Endodermal cell (in vitro differentiated cells): ENCODE results near the gene SNRPD3. TPM values are rescaled to one million over a fixed set of nuclear protein-coding genes. Genes with fewer than 3 reads are reported as not detected.

Experiments used
- DNase-seq: peaks from one replicate; pipeline ENCODE4 v3.0.0-alpha.2; 2017
- H3K27ac ChIP-seq: 2 replicates; pipeline ENCODE4 v1.5.1; 2013; ENCODE audit warnings: mild to moderate bottlenecking, low read depth, low read length, moderate library complexity
- H3K27me3 ChIP-seq: 2 replicates; pipeline ENCODE4 v1.6.1; 2013; ENCODE audit warnings: mild to moderate bottlenecking, low read length, moderate library complexity; ENCODE audit not compliant: insufficient read depth, control insufficient read depth, poor library complexity, severe bottlenecking
- H3K36me3 ChIP-seq: 2 replicates; pipeline ENCODE4 v1.7.0; 2013; ENCODE audit warnings: mild to moderate bottlenecking, low read length, moderate library complexity; ENCODE audit not compliant: control insufficient read depth, insufficient read depth
- H3K4me1 ChIP-seq: one replicate; pipeline ENCODE4 v1.7.0; 2013; ENCODE audit warnings: low read length; ENCODE audit not compliant: control insufficient read depth, insufficient read depth
- H3K4me3 ChIP-seq: 2 replicates; pipeline ENCODE4 v1.5.1; 2013; ENCODE audit warnings: mild to moderate bottlenecking, low read length, moderate library complexity
- H3K9ac ChIP-seq: 2 replicates; pipeline ENCODE4 v1.6.1; 2013; ENCODE audit warnings: mild to moderate bottlenecking, low read length, moderate library complexity; ENCODE audit not compliant: poor library complexity, severe bottlenecking; ENCODE audit errors: extremely low read depth
- H3K9me3 ChIP-seq: 2 replicates; pipeline ENCODE4 v1.6.1; 2013; ENCODE audit warnings: mild to moderate bottlenecking, low read length, moderate library complexity; ENCODE audit not compliant: control insufficient read depth
- H3K27ac Mint-ChIP-seq: 2 replicates; pipeline ENCODE4 v1.8.0; 2020; ENCODE audit warnings: mixed read lengths
- H3K27me3 Mint-ChIP-seq: 2 replicates; pipeline ENCODE4 v1.8.0; 2021; ENCODE audit warnings: mild to moderate bottlenecking, mixed read lengths; ENCODE audit not compliant: insufficient read depth
- H3K36me3 Mint-ChIP-seq: 2 replicates; pipeline ENCODE4 v1.8.0; 2020; ENCODE audit warnings: low read depth, mixed read lengths
- H3K4me1 Mint-ChIP-seq: 2 replicates; pipeline ENCODE4 v1.8.0; 2020; ENCODE audit warnings: mixed read lengths
- H3K4me3 Mint-ChIP-seq: 2 replicates; pipeline ENCODE4 v1.8.0; 2020; ENCODE audit warnings: mild to moderate bottlenecking, moderate library complexity, mixed read lengths
- H3K9me3 Mint-ChIP-seq: 2 replicates; pipeline ENCODE4 v1.8.0; 2020; ENCODE audit warnings: mild to moderate bottlenecking, mixed read lengths
- WGBS, 2 experiments: methylation state at CpG; one replicate each; pipeline versions ENCODE4 v1.1.5 to v1.1.7; 2013; ENCODE audit warnings: missing lambda C conversion rate in 2 of 2, mixed read lengths in 1 of 2; ENCODE audit not compliant: insufficient coverage in 1 of 2, insufficient read length in 1 of 2; 5-methylcytosine and 5-hydroxymethylcytosine counted together
- total RNA-seq, 2 donors: library from RNA; stranded (reverse); fragmentation: NEBNext Ultra II Directional in 1 of 2; extraction: Animal tissue kit (Norgen Biotek cat#: 25700) in 1 of 2; gene quantifications; 2 replicates in 1 of 2; 3 replicates in 1 of 2; pipeline ENCODE4 v1.2.1, GENCODE V29; 2021
- TF ChIP-seq, protein P1 (sequence below): fragments of 200-600 bp; sonication (generic); conservative IDR thresholded peaks from 2 replicates; pipeline ENCODE4 v1.5.0; 2021; ENCODE audit warnings: antibody characterized with exemption, mild to moderate bottlenecking

Gene SNRPD3
- total RNA-seq, 2 donors from 2014 or later = 158 to 180 TPM

GRCh38 chr22:24543185-24543601, 12.6 kb upstream of the SNRPD3 start:
- Mint-ChIP-seq H3K4me3 (no peak overlapping the region), H3K36me3 (peaks cover 52% of the 10 kb centered on the region), H3K27ac (no peak overlapping the region), H3K27me3 (no peaks in the 10 kb centered on the region), H3K4me1 (no peaks in the 10 kb centered on the region), H3K9me3 (no peaks in the 10 kb centered on the region)
- no peak overlapping the region for H3K27ac ChIP-seq
- TF ChIP-seq, protein P1, sequence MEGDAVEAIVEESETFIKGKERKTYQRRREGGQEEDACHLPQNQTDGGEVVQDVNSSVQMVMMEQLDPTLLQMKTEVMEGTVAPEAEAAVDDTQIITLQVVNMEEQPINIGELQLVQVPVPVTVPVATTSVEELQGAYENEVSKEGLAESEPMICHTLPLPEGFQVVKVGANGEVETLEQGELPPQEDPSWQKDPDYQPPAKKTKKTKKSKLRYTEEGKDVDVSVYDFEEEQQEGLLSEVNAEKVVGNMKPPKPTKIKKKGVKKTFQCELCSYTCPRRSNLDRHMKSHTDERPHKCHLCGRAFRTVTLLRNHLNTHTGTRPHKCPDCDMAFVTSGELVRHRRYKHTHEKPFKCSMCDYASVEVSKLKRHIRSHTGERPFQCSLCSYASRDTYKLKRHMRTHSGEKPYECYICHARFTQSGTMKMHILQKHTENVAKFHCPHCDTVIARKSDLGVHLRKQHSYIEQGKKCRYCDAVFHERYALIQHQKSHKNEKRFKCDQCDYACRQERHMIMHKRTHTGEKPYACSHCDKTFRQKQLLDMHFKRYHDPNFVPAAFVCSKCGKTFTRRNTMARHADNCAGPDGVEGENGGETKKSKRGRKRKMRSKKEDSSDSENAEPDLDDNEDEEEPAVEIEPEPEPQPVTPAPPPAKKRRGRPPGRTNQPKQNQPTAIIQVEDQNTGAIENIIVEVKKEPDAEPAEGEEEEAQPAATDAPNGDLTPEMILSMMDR = no peak
- no peaks in the 10 kb centered on the region for H3K4me1 ChIP-seq
- no peak overlapping the region for H3K9ac ChIP-seq
- no peaks in the 10 kb centered on the region for H3K27me3 ChIP-seq
- no peak for DNase-seq
- H3K9me3 ChIP-seq = no peaks in the 10 kb centered on the region
- H3K36me3 ChIP-seq = peaks cover 56% of the 10 kb centered on the region
- H3K4me3 ChIP-seq = no peak overlapping the region
- 92 to 100% methylated on average over 4 to 7 of the region's 7 CpGs for WGBS, 2 experiments

DNA sequence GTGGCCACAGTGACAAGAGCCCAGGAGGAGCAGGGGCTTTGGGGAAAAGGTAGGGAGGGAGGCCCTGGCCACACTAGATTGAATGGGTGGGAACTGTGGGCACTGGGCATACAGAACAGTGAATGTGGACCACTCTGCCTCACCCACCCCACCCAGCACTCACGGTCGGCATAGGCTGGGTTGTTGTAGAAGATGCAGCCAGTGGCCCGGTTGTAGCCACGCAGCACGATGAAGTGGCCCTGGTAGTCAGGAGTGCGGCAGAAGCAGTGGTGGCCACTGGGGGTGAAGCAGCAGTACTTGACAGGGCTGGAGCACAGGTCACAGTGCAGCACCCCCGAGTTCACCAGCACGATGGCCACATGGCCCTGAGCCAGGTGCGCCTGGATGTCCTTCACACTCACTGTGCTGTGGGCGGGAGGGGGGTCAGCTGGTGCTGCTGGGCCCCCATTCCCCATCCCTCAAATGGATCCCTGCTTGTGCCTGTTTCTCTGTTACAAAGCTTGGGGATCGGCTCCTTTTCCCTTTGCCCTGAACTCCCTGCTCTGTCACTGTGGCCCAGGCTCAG, 12.0 kb upstream of the SNRPD3 start:
- H3K4me1 Mint-ChIP-seq = no peaks in the 10 kb centered on the region
- H3K27ac Mint-ChIP-seq = no peak overlapping the region
- Histone ChIP-seq H3K9ac (no peak overlapping the region), H3K27ac (no peak overlapping the region), H3K4me1 (no peaks in the 10 kb centered on the region), H3K4me3 (no peak overlapping the region), H3K36me3 (peaks cover 56% of the 10 kb centered on the region), H3K9me3 (no peaks in the 10 kb centered on the region), H3K27me3 (no peaks in the 10 kb centered on the region)
- H3K9me3 Mint-ChIP-seq = no peaks in the 10 kb centered on the region
- H3K4me3 Mint-ChIP-seq = no peak overlapping the region
- no peaks in the 10 kb centered on the region for H3K27me3 Mint-ChIP-seq
- WGBS, 2 experiments = 90 to 95% methylated on average over 9 to 11 of the region's 11 CpGs
- DNase-seq = no peak
- H3K36me3 Mint-ChIP-seq = peaks cover 58% of the 10 kb centered on the region
- TF ChIP-seq, protein P1 = no peak

GRCh38 chr22:24548812-24549211, 7.0 kb upstream of the SNRPD3 start:
- peaks cover 30% of the 10 kb centered on the region for H3K36me3 ChIP-seq
- Mint-ChIP-seq H3K9me3 (no peaks in the 10 kb centered on the region), H3K27me3 (no peaks in the 10 kb centered on the region), H3K27ac (peak overlapping the region; percentile 66), H3K4me1 (peaks cover 9% of the 10 kb centered on the region), H3K36me3 (peaks cover 36% of the 10 kb centered on the region), H3K4me3 (no peak overlapping the region)
- TF ChIP-seq, protein P1 = no peak
- no peaks in the 10 kb centered on the region for H3K9me3 ChIP-seq
- no peak overlapping the region for H3K27ac ChIP-seq
- no peak overlapping the region for H3K4me3 ChIP-seq
- no peaks in the 10 kb centered on the region for H3K4me1 ChIP-seq
- H3K27me3 ChIP-seq = no peaks in the 10 kb centered on the region
- no peak for DNase-seq
- 93 to 96% methylated on average over 3 to 4 of the region's 4 CpGs for WGBS, 2 experiments
- no peak overlapping the region for H3K9ac ChIP-seq
